Measurements from ENCODE around the gene GRM3.
A peak's percentile ranks its signal among the peaks of the same experiment; 100 is the strongest.

GRM3 gene

GRCh38 chr7:86904949-86905834 lies 261.5 kb downstream of the GRM3 start:
- peak; percentile 61 for DNase-seq (ENCODE audit: low spot score)

- DNase-seq (ENCODE audit: low spot score): no peak
Measured at GRCh38 chr7:86908948-86909347, 265.2 kb downstream of the GRM3 start.

- DNase-seq (ENCODE audit: low spot score): peak; percentile 45
Measured at GRCh38 chr7:86911659-86912058, 267.9 kb downstream of the GRM3 start.

DNA sequence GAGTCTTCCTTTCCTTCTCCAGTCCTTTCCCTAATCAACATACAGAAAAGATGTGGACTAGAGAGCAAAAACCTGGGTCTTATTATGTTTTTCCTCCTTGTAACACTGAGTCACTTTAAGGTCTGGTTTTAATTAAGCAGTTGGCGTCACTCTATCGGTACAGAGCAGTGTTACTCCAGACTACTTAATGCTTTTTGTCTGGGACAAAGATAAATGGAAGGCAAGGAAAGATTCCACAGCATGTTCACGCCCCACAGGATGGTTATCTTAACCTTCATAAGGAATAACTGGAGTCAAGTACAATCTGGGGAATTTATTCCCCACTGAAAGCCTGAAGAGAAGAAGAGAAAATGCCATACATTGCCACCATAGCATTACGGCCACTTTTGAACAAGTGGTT lies 270.0 kb downstream of the GRM3 start:
- no peak for DNase-seq (ENCODE audit: low spot score)

Data from NAMALWA (cell line).